Measurements from ENCODE around the gene CNTRL.

GRCh38 chr9:121185178-121185745, 110.5 kb downstream of the CNTRL start:
- TF ChIP-seq, protein P1, sequence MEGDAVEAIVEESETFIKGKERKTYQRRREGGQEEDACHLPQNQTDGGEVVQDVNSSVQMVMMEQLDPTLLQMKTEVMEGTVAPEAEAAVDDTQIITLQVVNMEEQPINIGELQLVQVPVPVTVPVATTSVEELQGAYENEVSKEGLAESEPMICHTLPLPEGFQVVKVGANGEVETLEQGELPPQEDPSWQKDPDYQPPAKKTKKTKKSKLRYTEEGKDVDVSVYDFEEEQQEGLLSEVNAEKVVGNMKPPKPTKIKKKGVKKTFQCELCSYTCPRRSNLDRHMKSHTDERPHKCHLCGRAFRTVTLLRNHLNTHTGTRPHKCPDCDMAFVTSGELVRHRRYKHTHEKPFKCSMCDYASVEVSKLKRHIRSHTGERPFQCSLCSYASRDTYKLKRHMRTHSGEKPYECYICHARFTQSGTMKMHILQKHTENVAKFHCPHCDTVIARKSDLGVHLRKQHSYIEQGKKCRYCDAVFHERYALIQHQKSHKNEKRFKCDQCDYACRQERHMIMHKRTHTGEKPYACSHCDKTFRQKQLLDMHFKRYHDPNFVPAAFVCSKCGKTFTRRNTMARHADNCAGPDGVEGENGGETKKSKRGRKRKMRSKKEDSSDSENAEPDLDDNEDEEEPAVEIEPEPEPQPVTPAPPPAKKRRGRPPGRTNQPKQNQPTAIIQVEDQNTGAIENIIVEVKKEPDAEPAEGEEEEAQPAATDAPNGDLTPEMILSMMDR (IDR thresholded peaks at IDR 0.05), result no peak
- no peak for TF ChIP-seq POLR2A (IDR thresholded peaks at IDR 0.05)
